Upper lobe of right lung (tissue), 1 donor: ENCODE data around the gene KLF11. TPM values are rescaled to one million over a fixed set of nuclear protein-coding genes. Genes with fewer than 3 reads are reported as not detected.

ENCODE experiments used
- ATAC-seq: fragments of 200-7000 bp; cut with Tn5 transposase; one replicate; pipeline ENCODE4 v1.9.1; 2020; ENCODE audit warnings: mild to moderate bottlenecking, moderate library complexity
- DNase-seq: peaks from one replicate; pipeline ENCODE4 v3.0.0-alpha.2; 2020
- H3K27ac ChIP-seq: fragments of 200-600 bp; one replicate; pipeline ENCODE4 v1.8.0; 2022
- H3K27me3 ChIP-seq: fragments of 200-600 bp; one replicate; pipeline ENCODE4 v1.8.0; 2022; ENCODE audit warnings: mild to moderate bottlenecking
- H3K36me3 ChIP-seq: fragments of 200-600 bp; one replicate; pipeline ENCODE4 v1.8.0; 2022
- H3K4me1 ChIP-seq: fragments of 200-600 bp; one replicate; pipeline ENCODE4 v1.8.0; 2022
- H3K4me3 ChIP-seq: fragments of 200-600 bp; one replicate; pipeline ENCODE4 v1.8.0; 2022; ENCODE audit warnings: mild to moderate bottlenecking
- H3K9me3 ChIP-seq: fragments of 200-600 bp; one replicate; pipeline ENCODE4 v1.8.0; 2022
- intact Hi-C: fragments of 100-400 bp; cut with DNase I; formaldehyde crosslinking; loops from one replicate; pipeline ENCODE4 v1.11.0; 2022
- total RNA-seq: library from RNA; stranded (reverse); fragmentation: NEBNext Ultra II Directional; extraction: Animal tissue kit (Norgen Biotek cat#: 25700); gene quantifications from one replicate; pipeline ENCODE4 v1.2.1, GENCODE V29; 2021
- TF ChIP-seq, protein P1 (sequence below): fragments of 200-600 bp; IDR thresholded peaks from one replicate; pipeline ENCODE4 v1.8.0; 2022; ENCODE audit warnings: antibody characterized with exemption
- donor health status: DM: no; HTN: yes; CAD: no; lungs with severe emphysema.

KLF11 gene
- total RNA-seq, 1 donor from 2014 or later, result 45.6 TPM

- TF ChIP-seq, protein P1, sequence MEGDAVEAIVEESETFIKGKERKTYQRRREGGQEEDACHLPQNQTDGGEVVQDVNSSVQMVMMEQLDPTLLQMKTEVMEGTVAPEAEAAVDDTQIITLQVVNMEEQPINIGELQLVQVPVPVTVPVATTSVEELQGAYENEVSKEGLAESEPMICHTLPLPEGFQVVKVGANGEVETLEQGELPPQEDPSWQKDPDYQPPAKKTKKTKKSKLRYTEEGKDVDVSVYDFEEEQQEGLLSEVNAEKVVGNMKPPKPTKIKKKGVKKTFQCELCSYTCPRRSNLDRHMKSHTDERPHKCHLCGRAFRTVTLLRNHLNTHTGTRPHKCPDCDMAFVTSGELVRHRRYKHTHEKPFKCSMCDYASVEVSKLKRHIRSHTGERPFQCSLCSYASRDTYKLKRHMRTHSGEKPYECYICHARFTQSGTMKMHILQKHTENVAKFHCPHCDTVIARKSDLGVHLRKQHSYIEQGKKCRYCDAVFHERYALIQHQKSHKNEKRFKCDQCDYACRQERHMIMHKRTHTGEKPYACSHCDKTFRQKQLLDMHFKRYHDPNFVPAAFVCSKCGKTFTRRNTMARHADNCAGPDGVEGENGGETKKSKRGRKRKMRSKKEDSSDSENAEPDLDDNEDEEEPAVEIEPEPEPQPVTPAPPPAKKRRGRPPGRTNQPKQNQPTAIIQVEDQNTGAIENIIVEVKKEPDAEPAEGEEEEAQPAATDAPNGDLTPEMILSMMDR, result no peak
- H3K4me1 ChIP-seq, result peaks cover 65% of the 10 kb centered on the region
- no peaks in the 10 kb centered on the region for H3K9me3 ChIP-seq
- peak overlapping the region; percentile 67 for H3K27ac ChIP-seq
- no peak overlapping the region for H3K4me3 ChIP-seq
- DNase-seq (no peak), ATAC-seq (no peak)
- intact Hi-C loops, result no loop called here
- H3K27me3 ChIP-seq, result no peaks in the 10 kb centered on the region
- H3K36me3 ChIP-seq, result no peaks in the 10 kb centered on the region
Measured at GRCh38 chr2:10038123-10038522, 5.2 kb upstream of the KLF11 start.

DNA sequence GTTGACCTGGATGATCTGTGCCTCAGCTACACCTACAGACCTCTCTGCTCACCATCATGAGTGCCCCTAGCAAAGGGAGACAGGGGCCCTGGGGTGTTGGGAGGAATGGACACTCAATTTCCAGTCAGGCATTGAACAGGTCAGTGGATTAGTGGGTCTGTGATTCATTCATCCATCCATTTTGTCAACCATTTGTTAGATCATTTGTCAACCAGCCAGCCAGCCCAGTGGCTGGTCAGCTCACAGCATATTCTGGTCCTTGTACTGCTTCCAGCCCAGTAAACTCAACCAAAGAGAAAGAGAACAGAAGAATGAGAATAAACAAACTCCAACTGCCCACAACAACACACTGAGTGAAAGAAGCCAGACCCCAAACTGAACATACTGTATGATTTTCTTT is 4.6 kb upstream of the KLF11 start:
- Histone ChIP-seq H3K36me3 (no peaks in the 10 kb centered on the region), H3K27ac (peak overlapping the region; percentile 67), H3K9me3 (no peaks in the 10 kb centered on the region), H3K4me1 (peaks cover 65% of the 10 kb centered on the region), H3K4me3 (no peak overlapping the region), H3K27me3 (no peaks in the 10 kb centered on the region)
- intact Hi-C loops, result no loop called here
- TF ChIP-seq, protein P1, result no peak
- DNase-seq (no peak), ATAC-seq (no peak)

GRCh38 chr2:10039658-10040410 is 3.5 kb upstream of the KLF11 start:
- H3K36me3 ChIP-seq, result no peaks in the 10 kb centered on the region
- ATAC-seq (no peak), DNase-seq (no peak)
- H3K4me1 ChIP-seq, result peaks cover 67% of the 10 kb centered on the region
- H3K4me3 ChIP-seq, result no peak overlapping the region
- no peak overlapping the region for H3K27ac ChIP-seq
- H3K27me3 ChIP-seq, result no peaks in the 10 kb centered on the region
- H3K9me3 ChIP-seq, result no peaks in the 10 kb centered on the region
- TF ChIP-seq, protein P1, result no peak
- intact Hi-C loops, result loop anchor here (10.0 kb wide), 1 partner anchor 55 kb away; no protein-coding TSS in a partner anchor

DNA sequence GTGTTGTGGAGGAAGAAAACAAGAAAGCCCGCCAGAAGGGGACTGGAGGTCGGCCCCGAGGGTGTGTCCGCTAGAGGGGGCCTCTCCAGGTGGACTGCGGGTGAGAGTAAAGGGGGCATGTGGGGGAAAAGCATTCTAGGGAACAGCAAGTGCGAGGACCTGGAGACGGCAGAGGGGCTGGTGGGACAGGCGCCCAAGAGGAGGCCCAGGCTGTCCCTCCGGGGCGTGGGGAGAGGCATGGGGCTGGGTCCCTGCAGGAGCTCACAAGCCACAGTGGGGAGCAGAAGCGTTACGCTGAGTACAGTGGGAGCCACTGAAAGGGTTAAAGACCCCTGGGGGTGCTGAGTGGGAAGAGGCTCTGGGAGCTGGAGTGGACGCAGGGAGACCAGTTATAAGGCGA is 1.6 kb upstream of the KLF11 start:
- H3K4me3 ChIP-seq, result peak overlapping the region; percentile 51
- peak overlapping the region; percentile 89 for H3K27ac ChIP-seq
- peak; percentile 61 for DNase-seq

GRCh38 chr2:10042301-10043161 is 819 bp upstream of the KLF11 start:
- peak; percentile 93 for DNase-seq
- Histone ChIP-seq H3K4me3 (peak overlapping the region; percentile 51), H3K4me1 (peaks cover 54% of the 10 kb centered on the region), H3K9me3 (no peaks in the 10 kb centered on the region), H3K36me3 (peaks cover 15% of the 10 kb centered on the region), H3K27me3 (no peaks in the 10 kb centered on the region), H3K27ac (peak overlapping the region; percentile 89)
- ATAC-seq, result peak; percentile 65
- TF ChIP-seq, protein P1, result peak; percentile 14
- intact Hi-C loops, result loop anchor here (10.0 kb wide), 1 partner anchor 58 kb away; no protein-coding TSS in a partner anchor

More for the DNA sequence above, 1.6 kb upstream of the KLF11 start:
- intact Hi-C loops, result loop anchor here (10.0 kb wide), 1 partner anchor 57 kb away; no protein-coding TSS in a partner anchor
- H3K9me3 ChIP-seq, result no peaks in the 10 kb centered on the region
- peaks cover 7% of the 10 kb centered on the region for H3K36me3 ChIP-seq
- H3K4me1 ChIP-seq, result peaks cover 62% of the 10 kb centered on the region
- TF ChIP-seq, protein P1, result no peak
- H3K27me3 ChIP-seq, result no peaks in the 10 kb centered on the region
- no peak for ATAC-seq
